Fibroblast of lung (primary cell): Measurements from ENCODE around the gene IGFBPL1.

Source experiments
- CTCF ChIP-seq, 2 donors: IDR thresholded peaks in 1 of 2; conservative IDR thresholded peaks in 1 of 2; 1 replicate in 1 of 2; 2 replicates in 1 of 2; pipeline ENCODE4 v1.5.1; 2011 to 2012; ENCODE audit warnings: low read length in 2 of 2, control low read depth in 1 of 2, inconsistent platforms in 1 of 2, low read depth in 1 of 2, mild to moderate bottlenecking in 1 of 2
- EZH2 ChIP-seq: IDR thresholded peaks from 2 replicates; pipeline ENCODE4 v1.5.1; 2012; ENCODE audit warnings: low read length, control low read depth, mild to moderate bottlenecking; ENCODE audit errors: missing control alignments

- TF ChIP-seq CTCF (conservative IDR thresholded peaks at IDR 0.05 in 1 of 2, IDR thresholded peaks at IDR 0.05 in 1 of 2; ENCODE audit: low read depth in 1 of 2, low read length in 2 of 2) (no peak), EZH2 (no peak)
These were observed 51.3 kb downstream of the IGFBPL1 start for GRCh38 chr9:38372762-38373619.
